ENCODE data around the gene CYB561D1. TPM values are rescaled to one million over a fixed set of nuclear protein-coding genes. Genes with fewer than 3 reads are reported as not detected.

The CYB561D1 gene
- total and polyA plus RNA-seq, 9 of the 15 experiments (the other 6 are each of a cell fraction or from before 2014, with no cell fraction given): 0.71 to 7.2 (median 3.5) TPM

GRCh38 chr1:109527098-109527811 lies 33.4 kb downstream of the CYB561D1 start (continued):
- no peak for TF ChIP-seq BCLAF1 (IDR thresholded peaks at IDR 0.05; ENCODE audit: borderline replicate concordance in 1 of 2, control insufficient read depth in 1 of 2, low read depth in 2 of 2, low read length in 1 of 2)
- no peak for TF ChIP-seq DMBX1 (CRISPR knock-in tag; IDR thresholded peaks at IDR 0.05; ENCODE audit: borderline replicate concordance)
- TF ChIP-seq ZBTB9 (CRISPR knock-in tag; IDR thresholded peaks at IDR 0.05): no peak
- no peak for TF ChIP-seq IFI16 (CRISPR knock-in tag; IDR thresholded peaks at IDR 0.05)
- no peak for TF ChIP-seq ZBTB12 (CRISPR knock-in tag; IDR thresholded peaks at IDR 0.05)

Data from K562 (cell line).